Erythroblast (primary cell): ENCODE measurements around the gene DNAH10.

Experiments
- GATA1 ChIP-seq: IDR thresholded peaks from 2 replicates; pipeline ENCODE4 v1.6.1; 2011; ENCODE audit warnings: low read depth, mild to moderate bottlenecking, control low read depth, low read length, moderate library complexity
- POLR2A ChIP-seq: IDR thresholded peaks from 2 replicates; pipeline ENCODE4 v1.6.1; 2011; ENCODE audit warnings: mild to moderate bottlenecking, low read length

DNA sequence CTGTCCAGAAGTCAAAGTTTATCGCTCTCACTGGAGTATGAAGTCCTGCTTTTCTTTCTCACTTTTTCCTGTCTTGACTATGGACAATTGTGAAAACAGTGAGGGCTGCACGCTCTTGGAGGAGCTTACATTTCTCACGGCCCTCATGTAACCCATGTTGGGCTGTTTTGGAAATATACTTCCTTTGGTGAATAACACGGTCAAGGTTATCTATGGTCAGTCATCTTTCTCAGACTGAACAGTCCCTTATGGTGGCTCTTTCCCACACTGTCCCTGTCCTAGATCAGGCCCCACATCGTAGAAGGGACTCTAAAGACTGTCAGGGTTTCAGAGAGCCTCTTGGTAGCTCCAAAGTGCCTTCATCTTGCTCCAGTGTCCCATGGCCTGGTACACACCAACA, 203.3 kb downstream of the DNAH10 start:
- TF ChIP-seq POLR2A (no peak), GATA1 (no peak)
